Psoas muscle (tissue), 8 donors: Measurements from ENCODE around the gene ZNF526. TPM values are rescaled to one million over a fixed set of nuclear protein-coding genes. Genes with fewer than 3 reads are reported as not detected.

Source experiments
- ATAC-seq, 4 donors: fragments of 200-7000 bp; cut with Tn5 transposase; one replicate each; pipeline ENCODE4 v1.9.1; 2020; ENCODE audit warnings: moderate library complexity in 3 of 4, mild to moderate bottlenecking in 2 of 4
- DNase-seq, 2 donors: peaks; one replicate each; pipeline ENCODE4 v3.0.0-alpha.2; 2020
- H3K27ac ChIP-seq: fragments of 200-600 bp; one replicate; pipeline ENCODE4 v1.8.0; 2022
- H3K27me3 ChIP-seq, 3 donors: fragments of 200-600 bp in 1 of 3; one replicate each; pipeline versions ENCODE4 v1.6.1 to v1.8.0; 2013 to 2022; ENCODE audit warnings: low read length in 2 of 3, mild to moderate bottlenecking in 2 of 3, moderate library complexity in 1 of 3; ENCODE audit not compliant: insufficient read depth in 3 of 3
- H3K36me3 ChIP-seq, 2 donors: fragments of 200-600 bp in 1 of 2; one replicate each; pipeline versions ENCODE4 v1.6.1 to v1.8.0; 2013 to 2022; ENCODE audit warnings: low read depth in 1 of 2, mild to moderate bottlenecking in 1 of 2, moderate library complexity in 1 of 2; ENCODE audit not compliant: insufficient read depth in 1 of 2
- H3K4me1 ChIP-seq: fragments of 200-600 bp; one replicate; pipeline ENCODE4 v1.8.0; 2022
- H3K4me3 ChIP-seq: fragments of 200-600 bp; one replicate; pipeline ENCODE4 v1.8.0; 2022; ENCODE audit warnings: mild to moderate bottlenecking
- H3K9me3 ChIP-seq: fragments of 200-600 bp; one replicate; pipeline ENCODE4 v1.8.0; 2022
- WGBS, 3 donors: extraction: QIAGEN DNeasy Blood & Tissue Kit; methylation state at CpG; one replicate each; pipeline versions ENCODE4 v1.1.6 to v1.1.7; 2013; 5-methylcytosine and 5-hydroxymethylcytosine counted together
- intact Hi-C, 2 donors: fragments of 100-400 bp; cut with DNase I; formaldehyde crosslinking; loops; one replicate each; pipeline versions ENCODE4 v1.11.0 to v1.14.2; 2022
- polyA plus RNA-seq, 3 donors: library from polyadenylated mRNA; stranded (reverse); fragments of 200-250 nt; gene quantifications; one replicate each; pipeline ENCODE4 v1.2.3, GENCODE V29; 2013
- total RNA-seq, 4 donors: library from RNA; stranded (reverse); fragmentation: NEBNext Ultra II Directional in 2 of 4; extraction: Animal tissue kit (Norgen Biotek cat#: 25700) in 2 of 4; gene quantifications; one replicate each; pipeline versions ENCODE4 v1.2.1 to v1.2.4, GENCODE V29; 2021 to 2023
- TF ChIP-seq, protein P1 (sequence below): fragments of 200-600 bp; IDR thresholded peaks from one replicate; pipeline ENCODE4 v1.8.0; 2022; ENCODE audit warnings: antibody characterized with exemption
- donor health status: healthy with polysubstance abuse.
- donor health status: DM: no; HTN: no; CAD: no; lungs with moderate emphysema.
- donor health status: Bipolar disorder and iron deficiency.
- donor health status: healthy.
- donor health status: DM: yes; HTN: yes; CAD: no.
- donor health status: DM: no; HTN: no; CAD: no.
- donor health status: DM: no; HTN: no; CAD: no.
- donor health status: DM: yes; HTN: yes; CAD: no.

The ZNF526 gene
- total and polyA plus RNA-seq, 7 donors: 3.4 to 7.9 (median 5.9) TPM

DNA sequence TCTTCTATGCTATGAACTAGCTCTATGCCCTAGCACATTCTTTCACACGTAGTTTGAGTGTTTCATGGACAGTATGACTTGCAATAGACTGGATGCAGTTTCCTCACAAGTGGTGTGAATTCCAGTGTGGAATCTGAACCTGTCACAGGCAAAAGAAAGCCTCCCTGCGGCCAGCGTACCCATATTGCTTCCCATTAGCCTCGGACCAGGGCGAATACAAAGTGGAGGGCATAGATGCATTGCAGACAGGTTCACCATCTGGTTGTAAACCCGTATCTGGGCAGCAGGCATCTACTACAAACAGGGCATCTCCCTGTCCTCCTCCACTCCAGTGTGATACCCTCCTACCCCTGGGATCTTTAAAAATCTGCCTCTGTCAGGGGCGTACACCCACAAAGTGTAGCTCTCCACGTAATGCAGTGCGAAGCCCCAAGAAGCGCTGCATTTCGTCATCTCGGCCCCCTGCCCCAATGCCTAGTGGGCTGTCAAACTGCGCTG is 47.6 kb downstream of the ZNF526 start:
- H3K27ac ChIP-seq: peak overlapping the region; percentile 100
- intact Hi-C loops: no loop called here
- peaks cover 4 to 10% of the 10 kb centered on the region in 2 donors for H3K36me3 ChIP-seq
- ATAC-seq: no peak
- 2 to 5% (median 4%) methylated on average over 13 of the region's 13 CpGs for WGBS, 3 donors
- no peaks in the 10 kb centered on the region for H3K27me3 ChIP-seq
- DNase-seq: no peak
- no peaks in the 10 kb centered on the region for H3K9me3 ChIP-seq
- H3K4me1 ChIP-seq: peaks cover 29% of the 10 kb centered on the region
- TF ChIP-seq, protein P1, sequence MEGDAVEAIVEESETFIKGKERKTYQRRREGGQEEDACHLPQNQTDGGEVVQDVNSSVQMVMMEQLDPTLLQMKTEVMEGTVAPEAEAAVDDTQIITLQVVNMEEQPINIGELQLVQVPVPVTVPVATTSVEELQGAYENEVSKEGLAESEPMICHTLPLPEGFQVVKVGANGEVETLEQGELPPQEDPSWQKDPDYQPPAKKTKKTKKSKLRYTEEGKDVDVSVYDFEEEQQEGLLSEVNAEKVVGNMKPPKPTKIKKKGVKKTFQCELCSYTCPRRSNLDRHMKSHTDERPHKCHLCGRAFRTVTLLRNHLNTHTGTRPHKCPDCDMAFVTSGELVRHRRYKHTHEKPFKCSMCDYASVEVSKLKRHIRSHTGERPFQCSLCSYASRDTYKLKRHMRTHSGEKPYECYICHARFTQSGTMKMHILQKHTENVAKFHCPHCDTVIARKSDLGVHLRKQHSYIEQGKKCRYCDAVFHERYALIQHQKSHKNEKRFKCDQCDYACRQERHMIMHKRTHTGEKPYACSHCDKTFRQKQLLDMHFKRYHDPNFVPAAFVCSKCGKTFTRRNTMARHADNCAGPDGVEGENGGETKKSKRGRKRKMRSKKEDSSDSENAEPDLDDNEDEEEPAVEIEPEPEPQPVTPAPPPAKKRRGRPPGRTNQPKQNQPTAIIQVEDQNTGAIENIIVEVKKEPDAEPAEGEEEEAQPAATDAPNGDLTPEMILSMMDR: no peak
- H3K4me3 ChIP-seq: peak overlapping the region; percentile 88

DNA sequence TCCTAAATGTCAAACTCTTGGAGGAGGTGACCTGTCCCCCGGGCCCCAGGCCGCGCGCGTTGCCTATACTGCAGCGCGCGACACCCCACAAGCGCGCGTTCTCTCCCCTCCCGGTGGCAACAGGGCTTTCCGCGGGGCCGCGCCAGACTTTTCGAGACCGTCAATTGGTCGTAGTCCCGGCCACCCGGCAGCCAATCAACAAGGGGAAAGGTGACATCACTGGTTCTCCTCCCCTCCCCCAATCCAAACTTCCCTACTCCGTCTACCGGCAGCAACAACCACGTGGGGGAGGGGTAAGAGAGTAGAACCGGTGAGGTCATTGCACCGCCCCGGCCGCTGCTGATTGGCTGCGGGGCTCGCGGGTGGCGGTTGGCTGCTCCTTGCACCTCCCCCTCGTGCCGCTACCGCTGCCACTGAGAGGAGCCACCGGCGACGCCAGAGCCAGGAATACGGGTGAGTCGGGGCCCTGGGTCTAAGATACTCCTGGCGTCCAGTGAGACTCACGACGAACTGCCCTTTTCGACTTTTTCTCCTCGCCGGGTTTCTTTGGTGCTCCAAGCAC is 48.1 kb downstream of the ZNF526 start:
- ATAC-seq: peak; percentile 81 to 85 (median 84)
- peaks cover 4 to 16% of the 10 kb centered on the region in 2 donors for H3K36me3 ChIP-seq
- DNase-seq: peak; percentile 98
- H3K4me1 ChIP-seq: peaks cover 29% of the 10 kb centered on the region
- no peaks in the 10 kb centered on the region for H3K9me3 ChIP-seq
- H3K4me3 ChIP-seq: peak overlapping the region; percentile 88
- H3K27ac ChIP-seq: peak overlapping the region; percentile 100
- 0 to 1% (median 0%) methylated on average over 43 to 46 of the region's 46 CpGs for WGBS, 3 donors
- no peaks in the 10 kb centered on the region for H3K27me3 ChIP-seq
- intact Hi-C loops: no loop called here
- TF ChIP-seq, protein P1: no peak

DNA sequence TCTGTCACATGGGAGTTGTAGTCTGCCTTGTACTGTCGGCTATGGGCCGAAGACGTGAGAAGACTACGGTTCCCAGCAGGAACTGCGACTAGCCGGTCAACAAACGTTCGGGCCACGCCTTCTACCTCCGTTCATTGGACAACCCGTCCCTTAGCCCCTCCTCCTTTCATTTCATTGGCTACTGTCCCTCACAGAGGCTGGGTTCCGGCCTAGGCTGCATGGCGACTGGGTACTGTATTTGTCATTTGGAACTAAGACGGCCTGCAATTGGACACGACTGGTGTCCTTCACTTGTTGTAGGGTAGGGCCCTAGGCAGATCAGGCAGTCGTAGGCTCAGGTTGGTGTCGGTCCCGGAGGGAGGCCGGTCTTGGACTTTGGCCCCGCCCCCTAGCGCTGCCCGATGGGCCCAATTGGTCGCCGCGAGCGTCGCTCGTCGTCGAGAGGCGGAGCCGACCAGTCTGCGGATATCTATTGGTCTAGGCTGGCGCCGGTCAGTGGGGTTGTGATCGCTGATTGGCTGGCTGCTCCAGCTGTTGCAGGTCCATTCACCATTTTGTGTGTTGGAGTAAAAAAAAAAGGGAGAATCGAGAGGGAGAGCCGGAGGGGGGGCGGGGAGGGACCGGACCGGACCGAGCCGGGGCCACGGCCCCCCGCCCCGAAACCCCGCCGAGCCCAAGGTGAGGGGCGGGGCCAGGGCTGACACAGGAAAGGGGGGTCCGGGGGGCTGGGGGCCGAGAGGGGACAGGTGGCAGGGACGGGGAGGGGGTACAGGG is 48.8 kb downstream of the ZNF526 start, which contains the start of gene CIC:
Gene CIC (plus strand): TSS at position 549 of the 774 bp plus-strand sequence. CDS start 2,532 bp downstream, outside the sequence.
- ATAC-seq: peak; percentile 83 to 90 (median 85)
- peak within 1 kb of the TSS; percentile 88 for H3K4me3 ChIP-seq
- 1% methylated on average over 47 to 52 of the region's 52 CpGs for WGBS, 3 donors
- H3K27ac ChIP-seq: peak within 1 kb of the TSS; percentile 100
- TF ChIP-seq, protein P1: no peak
- H3K9me3 ChIP-seq: no peaks in the 10 kb centered on the region
- peak; percentile 99 to 100 for DNase-seq
- no peaks in the 10 kb centered on the region for H3K27me3 ChIP-seq
- H3K4me1 ChIP-seq: peaks cover 29% of the 10 kb centered on the region
- H3K36me3 ChIP-seq: peaks cover 4 to 22% of the 10 kb centered on the region in 2 donors
- intact Hi-C loops: no loop called here

DNA sequence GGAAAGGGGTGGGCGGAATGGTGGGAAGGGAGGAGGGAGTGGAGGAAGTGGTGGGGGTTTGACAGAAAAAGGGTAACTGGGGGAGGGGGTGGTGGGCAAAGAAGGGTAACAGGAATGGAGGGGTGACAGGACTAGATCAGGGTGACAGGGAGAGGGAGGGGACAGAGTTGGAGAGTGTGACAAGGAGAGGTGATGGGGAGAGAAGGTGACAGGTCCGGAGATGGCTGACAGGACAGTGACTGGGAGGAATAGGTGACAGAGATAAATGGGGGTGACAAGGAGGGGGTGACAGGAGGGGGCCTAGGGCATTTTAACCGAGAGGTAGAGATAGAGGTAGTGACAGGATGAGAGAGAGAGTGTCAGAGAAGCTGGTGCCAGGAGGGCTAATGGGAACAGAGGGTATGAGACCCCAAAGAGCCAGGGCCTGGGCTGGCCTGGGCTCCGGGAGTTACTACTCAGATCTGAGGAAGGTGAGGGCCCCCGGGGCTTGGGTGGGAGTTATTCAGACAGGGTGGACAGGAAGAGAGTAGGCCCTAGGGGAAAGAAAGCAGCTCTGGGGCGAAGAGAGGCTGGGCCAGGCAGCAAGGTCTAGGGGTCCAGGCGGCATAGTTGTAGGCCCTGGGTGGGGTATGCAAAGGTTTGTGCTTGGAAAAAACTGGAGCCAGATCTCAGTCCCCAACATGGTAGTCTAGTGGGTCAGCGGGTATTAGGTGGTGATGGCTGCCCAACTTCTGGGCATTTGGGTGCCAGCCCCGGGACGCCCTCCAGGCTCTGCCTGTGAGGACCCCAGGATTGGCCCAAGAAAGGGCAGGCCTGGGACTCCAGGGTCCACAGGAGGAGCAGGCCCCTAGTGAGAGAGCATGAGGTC is 49.6 kb downstream of the ZNF526 start:
- WGBS, 3 donors: 19 to 31% (median 19%) methylated on average over 10 of the region's 10 CpGs
- peaks cover 32% of the 10 kb centered on the region for H3K4me1 ChIP-seq
- peaks cover 4 to 31% of the 10 kb centered on the region in 2 donors for H3K36me3 ChIP-seq
- peak overlapping the region; percentile 98 for H3K27ac ChIP-seq
- no peaks in the 10 kb centered on the region for H3K9me3 ChIP-seq
- H3K4me3 ChIP-seq: peak overlapping the region; percentile 81
- H3K27me3 ChIP-seq: no peaks in the 10 kb centered on the region
- TF ChIP-seq, protein P1: no peak
- DNase-seq (peak; percentile 25 to 56), ATAC-seq (no peak)
- intact Hi-C loops: no loop called here
